Vagina (tissue), 2 donors: ENCODE data around the gene HDGF.

ENCODE experiments used
- CTCF ChIP-seq, 3 experiments: fragments of 450-650 bp in 2 of 3; fragments of 200-600 bp in 1 of 3; sonication (generic) in 1 of 3; IDR thresholded peaks; one replicate each; pipeline ENCODE4 v1.5.1; 2017 to 2019; ENCODE audit warnings: antibody characterized with exemption in 3 of 3, mild to moderate bottlenecking in 2 of 3, moderate library complexity in 2 of 3
- POLR2A ChIP-seq, 2 donors: fragments of 450-650 bp; IDR thresholded peaks; one replicate each; pipeline ENCODE4 v1.6.1; 2017; ENCODE audit warnings: antibody characterized with exemption in 2 of 2, mild to moderate bottlenecking in 2 of 2, moderate library complexity in 2 of 2
- POLR2AphosphoS5 ChIP-seq, 2 donors: sonication (generic); formaldehyde crosslinking; IDR thresholded peaks; one replicate each; pipeline ENCODE4 v1.9.0; 2017; ENCODE audit warnings: antibody characterized with exemption in 2 of 2, mild to moderate bottlenecking in 2 of 2, low read depth in 1 of 2; ENCODE audit not compliant: insufficient read depth in 1 of 2

DNA sequence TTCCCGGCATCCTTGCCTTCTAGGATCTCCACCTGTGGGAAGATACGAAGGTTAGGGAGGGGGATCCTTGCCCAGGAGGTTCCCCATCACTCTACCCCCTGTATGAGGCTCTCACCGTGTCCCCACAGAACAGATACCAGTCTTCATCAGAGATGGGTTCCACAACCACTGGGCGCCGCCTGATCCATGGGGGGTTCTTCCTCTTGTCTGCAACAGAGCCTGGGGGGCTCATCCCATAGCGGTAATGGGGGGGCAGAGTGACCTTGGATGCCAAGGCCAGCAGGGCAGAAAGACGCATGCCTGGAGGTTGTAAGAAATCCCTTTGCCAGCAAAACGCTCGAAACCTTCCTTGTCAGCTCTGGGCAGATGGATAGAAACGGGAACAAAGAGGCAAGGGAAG, 13.1 kb downstream of the HDGF start:
- TF ChIP-seq CTCF (IDR thresholded peaks at IDR 0.05) (no peak), POLR2AphosphoS5 (IDR thresholded peaks at IDR 0.05; ENCODE audit: insufficient read depth in 1 of 2, low read depth in 1 of 2) (no peak), POLR2A (IDR thresholded peaks at IDR 0.05) (no peak)
